Measurements from ENCODE around the gene RAMACL. TPM values are rescaled to one million over a fixed set of nuclear protein-coding genes. Genes with fewer than 3 reads are reported as not detected.

Gene RAMACL
- total and polyA plus RNA-seq, 2 of the 4 experiments (the other 2 are of a cell fraction): 0.46 to 0.90 TPM

- no peak for DNase-seq
- peaks cover 48% of the 10 kb centered on the region for H3K4me1 ChIP-seq (ENCODE audit: control insufficient read depth, insufficient read depth, low read length)
- H3K14ac ChIP-seq (replicated peaks; ENCODE audit: low read depth, low read length): no peak overlapping the region
- H2AFZ ChIP-seq (replicated peaks; ENCODE audit: low read length, poor library complexity): no peak overlapping the region
- H4K5ac ChIP-seq (ENCODE audit: low read depth, low read length): no peak overlapping the region
- peaks cover 20% of the 10 kb centered on the region; the same call in 1 of the 2 replicates for H4K20me1 ChIP-seq (ENCODE audit: insufficient read depth, low read length)
- no peak for TF ChIP-seq NFE2L2 (IDR thresholded peaks at IDR 0.05; ENCODE audit: low read depth, low read length)
- no peak for TF ChIP-seq SMC3 (IDR thresholded peaks at IDR 0.05; ENCODE audit: low read depth, low read length)
- H3K4ac ChIP-seq (ENCODE audit: low read depth, low read length): no peak overlapping the region
- no peak overlapping the region for H2BK5ac ChIP-seq (ENCODE audit: low read depth, low read length, poor library complexity, severe bottlenecking)
- H3K4me2 ChIP-seq (ENCODE audit: low read depth, low read length): no peak overlapping the region
- BruUV-seq (replicated peaks): no TSS peak
- H4K8ac ChIP-seq (ENCODE audit: low read depth in 2 of 2, low read length in 2 of 2): no peak overlapping the region
- H4K91ac ChIP-seq (ENCODE audit: insufficient read depth, low read depth, low read length): no peak overlapping the region
- H3K9me3 ChIP-seq (ENCODE audit: control insufficient read depth, insufficient read depth, low read length): no peaks in the 10 kb centered on the region
- no peak overlapping the region for H3K18ac ChIP-seq (ENCODE audit: low read depth, low read length)
- H2AK9ac ChIP-seq (replicated peaks; ENCODE audit: low read depth, low read length, poor library complexity): no peak overlapping the region
- H3K79me1 ChIP-seq (ENCODE audit: low read depth in 1 of 2, low read length in 2 of 2): peaks cover 45 to 85% of the 10 kb centered on the region in 2 experiments
- ATAC-seq (ENCODE audit: low read depth): no peak
- in situ Hi-C loops (cut with MboI; ENCODE audit: low sequenced_read_pairs) (no loop called here), intact Hi-C loops (cut with micrococcal nuclease) (no loop called here), dilution Hi-C loops (cut with HindIII; ENCODE audit: low sequenced_read_pairs, unreplicated experiment) (no loop called here)
- H2AK5ac ChIP-seq (ENCODE audit: low read depth, low read length): peak overlapping the region; percentile 89
- no peak overlapping the region for H3K27ac ChIP-seq (ENCODE audit: insufficient read depth, low read length)
- ChIA-PET POLR2A (ENCODE audit: unreplicated experiment) (no interaction called here), CTCF (interaction anchor here (1.1 kb wide), 1 partner anchor 101 kb away, joined by 3 read pairs; no protein-coding TSS in a partner anchor)
- peaks cover 41% of the 10 kb centered on the region for H3K9me1 ChIP-seq (ENCODE audit: insufficient read depth, low read length)
- no peak overlapping the region for H3K9ac ChIP-seq (ENCODE audit: low read depth, low read length)
- H3K56ac ChIP-seq (ENCODE audit: extremely low read depth, insufficient read depth, low read length): no peak overlapping the region
- H3K27me3 ChIP-seq (ENCODE audit: control insufficient read depth, insufficient read depth, low read length): no peaks in the 10 kb centered on the region
- H3K36me3 ChIP-seq (ENCODE audit: control insufficient read depth, insufficient read depth, low read length): peaks cover 22% of the 10 kb centered on the region
- no peak overlapping the region for H3K23ac ChIP-seq (ENCODE audit: low read depth, low read length)
- H2BK20ac ChIP-seq (ENCODE audit: low read depth, low read length): no peak overlapping the region
- H3K4me3 ChIP-seq (ENCODE audit: insufficient read depth, low read depth, low read length): no peak overlapping the region
- H2BK15ac ChIP-seq (ENCODE audit: low read depth, low read length): no peak overlapping the region
- WGBS, 2 experiments (ENCODE audit: extremely low coverage in 2 of 2, insufficient read length in 1 of 2): 100% methylated on average over 5 of the region's 22 CpGs; no CpG with 5 or more reads in 1 of the 2 experiments
- no peak overlapping the region for H2BK120ac ChIP-seq (ENCODE audit: low read depth, low read length)
These were observed 30.1 kb upstream of the RAMACL start for GRCh38 chr6:166616261-166617238.

Measured in IMR-90 (cell line).